Urothelium cell line (cell line): Measurements from ENCODE around the gene QRFP.

Experiments used
- DNase-seq: peaks from one replicate; pipeline ENCODE4 v3.0.0; 2011; ENCODE audit warnings: low spot score, mixed read lengths
- FAIRE-seq: peaks from 2 replicates; lab custom pipeline; 2011; peaks lifted over from hg19 to GRCh38; lab: Jason Lieb, UNC

The QRFP gene

DNA sequence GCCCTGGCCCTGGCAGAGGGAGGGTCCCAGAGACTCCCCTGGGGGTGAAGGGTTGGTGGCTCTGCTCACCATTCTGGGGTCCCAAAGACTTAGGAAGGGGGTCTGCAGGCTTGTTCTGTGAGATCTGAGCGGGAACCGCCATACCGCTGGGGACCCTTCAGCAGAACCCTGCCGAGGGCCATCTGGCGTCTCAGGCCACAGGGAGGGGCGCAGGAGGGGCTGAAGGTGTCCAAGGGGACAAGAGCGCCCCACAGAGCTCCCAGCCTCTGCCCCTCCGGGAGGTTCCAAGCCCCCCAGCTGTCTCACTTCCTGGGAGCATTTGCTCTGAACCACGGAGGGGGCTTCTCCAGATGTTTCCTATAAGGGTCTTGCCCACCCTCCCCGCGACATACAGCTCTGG is 37.6 kb upstream of the QRFP start:
- FAIRE-seq (no peak), DNase-seq (no peak)

DNA sequence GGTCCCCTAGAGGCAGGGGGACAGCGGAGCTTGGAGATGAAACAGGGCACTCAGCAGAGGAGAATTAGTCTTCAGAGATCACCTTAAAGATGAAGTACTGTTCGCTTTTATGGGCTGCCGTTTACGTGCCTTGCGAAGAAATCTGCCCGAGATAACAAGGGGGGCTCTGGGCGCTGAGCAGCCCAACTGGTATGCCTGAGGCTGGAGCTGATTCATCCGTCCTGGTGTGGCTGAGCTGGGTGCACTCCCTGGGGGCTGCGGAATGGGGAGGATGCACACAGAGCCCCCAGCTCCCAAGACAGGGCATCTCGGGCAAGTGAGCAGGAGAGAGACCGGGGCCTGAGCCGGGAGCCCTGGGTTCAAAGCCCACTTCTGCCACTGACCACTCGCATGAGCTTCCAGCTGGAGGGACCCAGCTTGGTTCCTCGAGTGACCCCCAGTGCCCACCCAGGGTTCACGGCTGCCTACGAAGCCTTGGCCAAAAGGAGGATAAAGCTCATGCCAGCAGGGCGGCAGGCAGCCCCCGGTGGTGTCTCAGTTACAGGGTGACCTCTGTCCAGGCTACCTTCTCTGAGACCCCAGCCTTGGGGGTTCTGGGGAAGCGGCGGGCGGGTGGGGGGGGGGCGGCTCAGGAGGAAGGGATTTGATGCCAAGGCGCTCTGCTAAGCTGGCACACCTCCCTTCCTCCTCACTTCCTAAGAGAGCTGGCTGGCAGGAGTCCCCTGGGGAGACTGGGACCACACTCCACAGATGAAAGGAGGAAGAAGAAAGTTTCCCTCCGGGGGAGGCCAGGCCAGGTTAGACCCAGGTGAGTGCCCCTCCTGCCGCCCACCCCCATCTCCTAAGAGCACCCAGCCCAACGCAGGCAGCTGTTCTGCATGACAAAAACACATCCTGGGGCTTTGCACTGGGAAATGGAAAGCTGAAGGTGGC is 36.8 kb upstream of the QRFP start:
- DNase-seq: peak; percentile 76
- FAIRE-seq: no peak

DNA sequence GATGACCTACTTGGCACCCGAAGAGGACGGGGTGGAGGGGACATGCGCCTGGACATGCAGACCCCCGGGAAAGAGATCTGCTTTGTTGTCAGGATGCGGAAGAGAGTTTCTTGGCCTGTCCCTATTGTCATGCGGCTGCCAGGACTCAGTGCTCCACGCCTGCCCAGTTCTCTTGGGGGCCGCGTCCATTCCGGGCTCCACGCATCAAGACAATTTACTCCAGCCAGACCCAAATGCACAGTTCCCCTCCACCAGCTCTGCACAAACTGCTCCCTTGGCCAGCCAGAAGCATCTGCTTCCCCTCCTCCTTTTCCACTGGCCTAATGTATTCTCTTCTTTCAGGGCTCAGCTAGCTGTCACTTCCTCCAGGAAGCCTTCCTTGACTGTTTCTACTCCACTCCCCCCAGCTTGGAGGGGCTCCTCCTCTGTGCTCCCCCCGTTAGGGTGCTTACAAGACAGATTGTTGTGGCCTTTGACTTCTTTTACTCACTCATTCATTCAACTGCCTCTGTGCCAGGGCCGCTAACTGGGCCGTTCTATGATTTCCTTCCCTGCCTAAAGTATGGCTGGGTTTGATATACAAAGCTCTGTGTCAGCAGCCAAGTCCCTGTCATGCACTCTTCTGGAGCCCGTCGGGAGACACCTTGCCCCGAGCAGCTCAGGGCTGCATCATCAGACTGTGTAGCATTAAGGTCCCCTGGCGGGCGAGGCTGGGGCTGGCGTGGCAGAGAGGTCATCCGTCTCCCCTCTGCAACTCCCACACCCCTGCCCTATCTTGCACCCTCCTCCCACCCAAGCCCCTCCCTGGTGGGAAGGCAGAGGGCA is 35.9 kb upstream of the QRFP start:
- FAIRE-seq (no peak), DNase-seq (peak; percentile 57)

DNA sequence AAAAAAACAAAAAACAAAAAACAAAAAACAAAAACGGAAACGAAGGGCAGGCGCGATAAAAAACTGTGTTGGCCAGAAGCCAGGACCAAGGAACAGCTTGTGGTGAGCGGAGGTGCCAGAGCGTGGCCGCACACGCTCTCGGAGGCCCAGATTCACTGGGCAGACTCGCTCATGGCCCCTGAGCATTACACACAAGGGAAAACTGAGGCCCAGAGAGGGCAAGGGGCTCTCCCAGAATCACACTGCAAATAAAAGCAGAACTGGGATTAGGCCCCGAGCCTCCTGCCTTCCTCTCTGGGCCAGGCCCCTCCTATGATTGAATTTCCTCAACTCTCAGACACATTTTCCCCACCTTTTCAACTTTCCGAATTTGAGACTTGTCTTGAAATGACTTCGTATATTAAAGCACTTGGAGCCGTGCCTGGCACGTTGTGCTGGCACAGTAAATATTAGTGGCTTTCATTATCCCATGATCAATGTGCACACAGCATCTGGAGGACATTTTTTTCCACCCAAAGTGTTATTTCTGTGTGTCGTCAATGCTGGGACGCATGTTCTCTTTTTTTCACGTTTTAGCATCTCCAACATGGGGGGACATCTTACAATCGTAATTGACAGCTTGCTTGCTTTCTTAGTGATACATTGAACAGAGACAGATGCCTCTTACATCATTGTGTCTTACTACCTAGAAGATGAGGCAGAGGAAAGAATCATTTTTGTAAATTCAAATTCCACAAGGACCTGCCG is 35.1 kb upstream of the QRFP start:
- no peak for DNase-seq
- no peak for FAIRE-seq

DNA sequence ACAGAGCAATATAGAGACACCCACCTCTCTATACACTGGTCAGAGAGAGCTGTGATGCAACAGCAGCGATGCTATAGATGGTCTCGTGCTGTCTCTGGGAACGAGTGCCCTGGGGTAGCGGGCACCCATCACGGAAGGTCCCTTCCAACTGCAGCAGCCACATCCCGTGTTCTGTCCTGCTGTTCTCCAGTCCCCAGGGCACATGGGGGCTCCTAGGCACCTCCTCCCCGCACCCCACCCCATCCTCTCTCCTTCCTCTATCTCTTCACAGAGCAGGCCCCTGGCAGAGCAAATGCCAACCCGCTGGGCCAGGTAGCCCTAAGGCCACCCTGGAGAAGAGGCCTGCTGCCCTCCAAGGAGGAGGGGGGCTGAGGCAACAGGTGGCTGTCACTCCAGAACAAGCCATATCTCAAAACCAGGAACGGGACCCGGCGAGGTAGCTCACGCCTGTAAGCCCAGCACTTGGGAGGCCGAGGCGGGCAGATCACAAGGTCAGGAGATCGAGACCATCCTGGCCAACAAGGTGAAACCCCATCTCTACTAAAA is 34.3 kb upstream of the QRFP start:
- FAIRE-seq: no peak

DNA sequence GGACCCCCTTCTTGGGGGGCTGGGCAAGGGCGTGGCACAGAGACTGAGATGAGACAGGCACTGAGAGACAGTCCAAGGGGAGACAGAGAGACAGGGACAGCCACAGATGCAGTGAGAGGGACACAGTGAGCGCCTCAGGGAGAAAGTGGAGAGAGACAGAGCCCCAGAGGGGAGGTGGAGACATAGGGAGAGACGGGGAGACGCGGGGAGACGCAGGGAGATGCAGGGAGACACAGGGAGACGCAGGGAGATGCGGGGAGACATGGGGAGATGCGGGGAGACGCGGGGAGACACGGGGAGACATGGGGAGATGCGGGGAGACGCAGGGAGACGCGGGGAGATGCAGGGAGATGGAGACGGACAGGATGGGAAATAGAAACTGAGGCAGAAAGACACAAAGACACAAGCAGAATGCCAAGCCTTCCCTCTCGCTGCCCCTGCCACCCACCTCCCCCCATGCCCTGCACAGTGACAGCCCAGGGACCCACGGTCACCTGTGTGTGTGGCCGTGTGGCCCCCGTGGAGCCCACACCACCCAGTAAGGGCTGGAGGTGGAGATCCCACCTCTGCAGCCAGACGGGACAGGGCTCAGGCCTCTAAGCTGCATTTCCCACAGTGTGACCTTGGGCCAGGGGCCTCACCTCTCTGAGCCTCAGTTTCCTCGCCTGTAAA is 33.7 kb upstream of the QRFP start:
- FAIRE-seq: no peak
- DNase-seq: no peak

More for the DNA sequence above, 34.3 kb upstream of the QRFP start:
- DNase-seq: no peak

DNA sequence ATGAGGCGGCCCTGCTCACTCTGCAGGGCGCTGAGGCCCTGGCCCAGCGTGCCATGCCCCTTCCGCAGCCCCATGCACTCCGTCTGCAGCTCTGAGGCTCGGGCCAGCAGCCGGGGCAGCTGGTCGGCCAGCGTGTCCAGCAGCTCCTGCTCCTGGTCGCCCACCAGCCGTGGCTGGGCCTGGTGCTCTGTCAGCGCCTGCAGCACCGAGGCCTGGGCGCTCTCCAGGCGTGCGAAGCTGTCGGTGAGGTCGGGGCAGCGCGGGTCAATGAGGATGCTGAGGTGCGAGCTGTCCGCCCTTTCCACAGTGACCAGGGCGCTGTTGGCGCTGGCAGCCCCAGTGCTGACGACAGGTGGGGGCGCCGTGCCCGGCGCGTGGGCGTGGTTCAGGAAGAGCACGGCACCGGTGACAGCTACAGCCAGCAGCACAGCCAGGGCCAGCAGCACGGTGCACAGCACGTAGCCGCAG is 33.0 kb upstream of the QRFP start:
- FAIRE-seq: no peak
- no peak for DNase-seq

DNA sequence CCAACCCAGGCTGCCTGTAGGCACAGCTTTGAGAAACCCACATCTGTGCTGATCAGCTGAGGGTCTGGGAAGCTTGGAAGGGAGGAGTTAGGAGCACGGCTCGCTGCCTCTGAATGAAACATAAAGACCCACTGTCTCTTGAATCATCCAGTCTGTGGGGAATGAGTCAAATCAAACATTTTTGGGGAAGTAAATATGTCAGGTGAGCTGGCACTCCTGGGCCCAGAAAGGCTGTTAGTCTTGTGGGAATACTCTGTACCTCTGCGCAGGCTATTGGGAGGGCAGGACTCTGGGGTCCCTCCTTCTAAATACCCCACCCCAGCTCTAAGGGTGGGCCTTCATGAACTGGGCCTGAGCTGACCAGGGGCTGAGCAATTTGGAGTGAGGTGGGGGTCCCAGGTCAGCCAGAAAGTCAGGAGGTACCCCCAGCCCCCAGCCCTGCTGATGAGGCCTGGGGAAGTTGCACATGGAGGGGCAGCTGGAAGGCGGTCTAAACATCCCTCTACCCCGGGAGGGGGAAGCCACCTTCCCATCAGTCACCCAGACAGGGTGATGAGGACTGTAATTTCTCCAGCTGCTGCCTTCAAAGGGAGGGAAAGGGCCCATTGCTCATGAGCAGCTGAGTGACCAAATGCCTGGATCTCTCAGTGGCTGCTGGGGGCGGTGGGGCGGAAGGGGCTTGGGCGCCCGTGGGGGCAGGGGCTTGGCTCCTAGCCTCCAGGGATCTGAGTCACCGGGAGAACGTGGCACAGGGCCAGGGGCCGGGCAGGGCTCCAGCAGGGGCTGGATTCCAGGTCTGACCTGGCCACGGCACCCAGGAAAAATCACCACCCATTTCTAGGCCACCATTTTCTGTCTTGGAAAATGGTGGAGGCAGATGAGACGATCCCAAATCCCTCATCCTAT is 31.6 kb upstream of the QRFP start:
- FAIRE-seq (no peak), DNase-seq (peak; percentile 91)

DNA sequence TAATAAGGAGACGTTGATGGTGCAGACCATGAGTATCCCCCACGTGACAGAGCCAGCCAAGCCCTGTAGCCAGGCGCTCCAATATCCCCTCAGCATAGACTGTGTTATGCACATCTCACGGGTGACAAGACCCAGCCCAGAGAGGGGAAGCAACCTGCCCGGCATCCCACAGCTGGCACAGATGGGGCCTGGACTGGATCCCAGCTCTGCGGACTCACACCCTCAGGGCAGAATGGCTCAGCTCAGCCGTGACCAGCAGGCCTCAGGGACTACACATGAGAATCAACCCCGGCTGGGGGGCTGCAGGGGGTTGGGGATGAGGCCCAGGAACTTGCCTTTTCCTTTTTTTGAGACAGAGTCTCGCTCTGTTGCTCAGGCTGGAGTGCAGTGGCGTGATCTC is 30.7 kb upstream of the QRFP start:
- DNase-seq: no peak
- no peak for FAIRE-seq

DNA sequence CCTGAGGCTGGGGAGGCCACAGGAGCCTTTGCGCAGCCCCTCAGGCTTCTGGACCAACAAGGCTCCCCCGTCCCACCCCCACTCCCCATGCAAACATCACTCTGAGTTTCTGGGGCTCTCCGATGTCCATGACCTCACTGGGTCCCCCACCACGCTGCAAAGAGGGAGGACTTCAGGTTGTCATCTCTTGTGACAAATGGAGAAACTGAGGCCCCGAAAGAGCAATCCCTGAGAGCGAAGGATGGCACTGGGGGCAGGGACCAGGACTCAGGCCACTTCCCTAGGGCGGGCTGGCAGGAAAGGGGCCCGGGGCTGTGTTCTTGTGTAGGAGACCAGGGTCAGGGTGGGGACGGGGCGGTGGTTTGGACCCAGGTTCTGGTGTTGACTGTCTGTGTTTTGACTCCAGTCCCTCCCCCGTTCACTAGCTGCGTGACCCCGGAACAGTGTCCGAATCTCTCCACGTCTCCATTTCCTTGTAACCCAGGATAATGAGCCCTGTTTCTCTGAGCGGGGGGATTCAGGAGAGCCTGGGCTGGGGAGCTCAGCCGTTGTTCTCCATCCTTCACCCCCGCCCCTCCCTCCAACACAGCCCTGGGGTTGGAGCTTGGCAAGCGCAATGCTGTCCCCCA is 28.6 kb upstream of the QRFP start:
- DNase-seq (no peak), FAIRE-seq (no peak)

DNA sequence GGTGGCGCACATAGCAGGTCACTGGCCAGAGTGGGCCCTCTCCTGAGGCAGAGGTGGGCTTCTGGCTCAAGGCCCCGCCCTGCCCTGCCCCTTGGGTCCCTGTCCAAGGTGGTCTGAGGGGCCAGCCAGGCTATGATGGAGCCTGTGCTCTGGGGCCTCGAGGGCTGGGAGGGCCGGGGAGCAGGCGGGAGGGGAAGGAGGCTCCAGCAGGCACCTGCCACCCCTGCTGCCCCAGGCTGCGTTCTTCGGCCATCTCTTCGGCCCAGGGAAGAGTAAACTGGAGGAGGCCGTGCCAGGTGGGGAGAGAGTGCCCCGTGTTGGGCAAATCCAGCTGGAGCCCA is 27.8 kb upstream of the QRFP start:
- FAIRE-seq (no peak), DNase-seq (no peak)

DNA sequence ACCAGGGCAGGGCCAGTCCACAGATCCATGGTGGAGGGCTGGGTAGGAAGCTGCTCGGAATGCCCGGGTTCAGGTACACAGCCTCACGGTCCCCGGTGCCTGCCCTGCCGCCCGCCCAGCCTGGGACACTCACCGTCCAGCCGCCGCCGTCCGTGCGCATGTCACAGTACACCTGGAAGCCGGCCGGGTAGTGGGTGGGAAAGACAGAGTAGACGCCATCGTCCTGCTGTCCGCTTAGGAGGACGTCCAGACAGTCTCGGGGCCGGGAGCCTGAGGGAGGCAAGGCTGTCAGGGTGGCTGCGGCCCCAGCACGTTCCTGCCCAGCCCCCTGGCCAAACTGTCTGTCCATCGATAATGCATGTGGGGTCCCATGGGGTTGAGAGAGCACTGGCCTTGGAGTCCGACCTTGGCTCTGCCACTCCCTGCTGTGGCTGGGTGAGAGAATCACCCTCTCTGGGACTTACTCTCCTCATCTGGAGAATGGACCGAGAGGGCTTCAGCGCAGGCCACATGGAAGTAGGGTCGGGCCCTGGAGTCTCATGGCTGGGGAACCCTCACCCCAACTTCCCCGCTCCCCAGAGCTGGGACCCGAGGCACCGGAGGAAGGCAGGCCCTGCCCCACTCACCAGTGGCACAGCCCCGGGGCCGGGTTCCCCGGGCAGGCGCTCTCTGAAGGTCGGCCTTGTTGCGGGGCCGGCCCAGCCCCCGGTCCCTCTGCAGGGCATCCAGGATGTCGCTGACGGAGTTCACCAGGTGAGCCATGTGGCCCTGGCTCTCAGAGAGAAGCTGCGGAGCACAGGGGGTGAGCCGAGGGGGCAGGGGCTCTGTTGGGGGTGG is 27.2 kb upstream of the QRFP start:
- DNase-seq (no peak), FAIRE-seq (no peak)

DNA sequence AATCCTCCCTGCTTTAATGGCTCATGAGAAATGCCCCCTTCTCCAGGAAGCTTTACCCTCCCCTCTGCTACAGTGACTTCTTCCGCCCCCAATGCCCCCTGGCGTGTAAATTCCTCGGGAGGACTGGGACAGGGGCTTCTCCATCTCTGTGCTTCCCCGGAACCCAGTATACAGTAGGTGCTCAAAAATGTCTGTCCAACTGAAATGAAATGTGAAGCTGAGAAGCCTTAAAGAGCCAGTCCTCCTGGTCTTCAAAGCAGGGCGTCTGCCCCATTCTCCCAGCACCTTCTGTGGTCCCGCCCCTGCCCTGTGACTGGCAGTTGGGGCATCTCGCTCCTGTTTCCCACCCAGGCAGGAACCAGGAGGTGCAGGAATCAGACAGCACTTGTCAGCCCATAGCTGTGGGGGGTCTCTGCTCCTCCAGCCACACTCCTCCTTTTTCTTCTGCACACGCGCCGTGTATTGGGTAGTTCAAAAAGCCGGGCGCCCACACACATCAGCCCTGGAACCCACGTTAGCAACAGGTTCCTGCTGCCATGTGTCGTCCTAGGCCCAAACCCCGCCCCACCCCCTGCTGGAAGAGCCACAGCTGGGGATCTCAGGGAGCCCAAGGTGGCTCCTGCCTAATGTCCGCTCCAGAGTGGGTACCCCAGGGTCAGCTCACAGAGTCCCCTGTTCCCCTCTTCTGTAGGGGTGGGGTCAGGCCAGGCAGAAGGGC is 26.4 kb upstream of the QRFP start:
- FAIRE-seq: no peak
- no peak for DNase-seq

DNA sequence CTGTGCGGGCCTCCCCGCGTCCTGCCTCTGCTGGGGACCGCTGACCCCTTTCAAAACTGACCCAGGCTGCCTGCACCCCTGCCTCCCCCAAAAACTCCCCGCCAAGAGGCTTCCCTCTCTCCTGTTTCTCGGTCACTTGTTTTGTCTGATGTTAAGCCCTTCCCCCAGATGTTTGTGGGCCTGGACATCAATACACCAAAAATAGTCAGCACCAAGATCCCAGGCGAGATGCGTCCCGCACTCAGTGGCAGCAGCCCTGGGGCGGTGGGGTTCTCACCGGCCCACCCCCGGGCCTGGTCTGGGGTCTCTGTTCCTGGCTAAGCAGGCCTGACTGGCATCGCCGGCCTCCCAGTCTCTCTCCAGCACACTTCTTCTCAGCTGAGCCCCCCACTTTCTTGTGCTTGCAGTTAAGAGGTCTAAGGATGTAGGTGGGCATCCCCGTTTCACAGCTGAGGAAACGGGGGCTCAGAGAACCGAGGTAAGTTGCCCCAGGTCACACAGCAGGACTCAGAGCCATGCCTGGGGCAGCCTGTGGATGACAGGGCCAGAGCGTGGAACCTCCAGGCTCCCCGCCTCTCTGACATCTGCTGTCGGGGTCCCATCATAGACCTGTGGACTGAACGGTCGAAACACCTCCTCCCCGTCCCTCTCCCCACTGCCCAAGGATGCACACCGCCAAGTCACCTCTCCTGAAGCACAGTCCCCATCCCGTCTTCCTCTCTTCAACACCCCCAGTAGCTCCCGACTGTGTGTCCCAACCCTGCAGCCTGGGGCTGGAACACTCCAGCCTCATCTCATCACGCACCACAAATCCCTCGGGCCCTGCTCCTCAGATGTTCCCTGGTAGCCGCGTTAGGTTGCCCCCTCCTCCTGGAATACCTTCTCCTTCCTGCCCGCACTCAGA is 25.6 kb upstream of the QRFP start:
- no peak for FAIRE-seq
- no peak for DNase-seq

DNA sequence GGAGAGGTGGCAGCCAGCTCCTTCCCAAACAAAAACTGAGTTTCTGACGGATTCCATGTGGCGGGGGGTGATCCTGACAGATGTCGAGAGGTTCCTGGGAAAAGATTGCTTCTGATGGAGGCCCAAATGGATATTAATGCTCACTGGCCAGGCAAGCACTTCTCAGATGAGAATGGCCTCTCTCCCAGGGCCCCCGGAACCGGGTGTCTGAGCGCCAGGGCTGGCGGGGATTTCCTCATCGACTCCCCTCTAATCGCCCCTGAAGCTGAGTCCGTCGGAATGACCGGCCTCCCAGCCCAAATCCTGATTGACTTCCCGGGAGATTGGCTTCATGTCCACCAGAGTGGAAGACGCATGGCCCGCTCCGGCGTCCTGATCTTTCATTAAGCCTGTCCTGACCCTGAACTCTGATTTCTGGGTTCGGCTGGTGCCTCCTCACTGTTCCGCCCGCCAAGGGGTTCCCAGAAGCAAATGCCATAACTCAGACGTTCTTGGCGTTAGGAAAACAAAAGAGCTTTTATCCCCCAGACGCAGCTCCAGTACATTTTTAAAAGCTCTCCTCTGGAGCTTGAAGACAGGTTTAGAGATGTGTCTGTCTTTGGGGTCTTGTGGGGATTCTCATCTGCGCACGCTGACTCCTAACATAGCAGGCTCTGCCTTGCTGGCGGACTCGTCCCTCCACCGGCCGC is 24.8 kb upstream of the QRFP start:
- DNase-seq: no peak
- FAIRE-seq: no peak

DNA sequence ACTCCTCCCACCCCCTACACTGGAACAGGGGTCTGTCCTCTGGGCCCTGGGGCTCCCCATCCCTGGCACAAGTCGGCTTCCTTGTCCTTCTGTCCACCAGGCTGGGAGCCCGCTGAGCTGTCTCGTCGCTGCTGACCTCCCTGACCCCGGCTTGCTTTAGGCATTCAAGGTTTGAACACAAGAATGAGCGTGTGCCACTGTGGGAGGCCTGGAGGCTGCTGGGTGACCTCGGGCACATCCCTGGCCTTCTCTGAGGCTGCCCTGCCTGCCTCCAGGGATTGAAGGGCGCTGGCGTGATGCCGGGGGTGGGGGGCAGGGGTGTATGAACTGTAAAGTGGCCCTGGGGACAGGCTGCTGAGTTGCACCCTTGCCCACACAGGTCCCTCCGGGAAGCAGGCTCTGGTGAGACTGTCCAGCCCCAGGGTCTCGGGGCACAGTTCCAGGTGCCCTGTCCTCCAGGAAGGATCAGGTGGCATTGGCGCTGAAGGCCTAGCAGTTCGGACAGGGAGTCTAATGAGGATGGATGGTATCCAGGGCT is 24.2 kb upstream of the QRFP start:
- no peak for FAIRE-seq
- no peak for DNase-seq
